ENCODE results near the gene DUS2.

DNA sequence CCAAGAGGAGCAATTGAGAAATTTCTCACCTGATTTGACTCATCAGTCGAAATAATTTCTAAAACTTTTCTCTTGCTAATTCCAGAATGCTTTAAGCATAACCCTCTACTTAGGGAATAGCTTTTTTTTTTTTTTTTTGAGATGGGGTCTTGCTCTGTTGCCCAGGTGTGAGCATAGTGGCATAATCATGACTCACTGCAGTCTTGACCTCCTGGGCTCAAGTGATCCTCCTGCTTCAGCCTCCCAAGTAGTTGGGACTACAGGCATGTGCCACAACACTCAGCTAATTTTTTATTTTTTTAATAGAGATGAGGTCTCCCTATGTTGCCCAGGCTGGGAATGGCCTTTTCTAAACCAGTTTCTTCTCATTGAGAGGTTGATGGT lies 48.4 kb downstream of the DUS2 start:
- TF ChIP-seq, protein P1, sequence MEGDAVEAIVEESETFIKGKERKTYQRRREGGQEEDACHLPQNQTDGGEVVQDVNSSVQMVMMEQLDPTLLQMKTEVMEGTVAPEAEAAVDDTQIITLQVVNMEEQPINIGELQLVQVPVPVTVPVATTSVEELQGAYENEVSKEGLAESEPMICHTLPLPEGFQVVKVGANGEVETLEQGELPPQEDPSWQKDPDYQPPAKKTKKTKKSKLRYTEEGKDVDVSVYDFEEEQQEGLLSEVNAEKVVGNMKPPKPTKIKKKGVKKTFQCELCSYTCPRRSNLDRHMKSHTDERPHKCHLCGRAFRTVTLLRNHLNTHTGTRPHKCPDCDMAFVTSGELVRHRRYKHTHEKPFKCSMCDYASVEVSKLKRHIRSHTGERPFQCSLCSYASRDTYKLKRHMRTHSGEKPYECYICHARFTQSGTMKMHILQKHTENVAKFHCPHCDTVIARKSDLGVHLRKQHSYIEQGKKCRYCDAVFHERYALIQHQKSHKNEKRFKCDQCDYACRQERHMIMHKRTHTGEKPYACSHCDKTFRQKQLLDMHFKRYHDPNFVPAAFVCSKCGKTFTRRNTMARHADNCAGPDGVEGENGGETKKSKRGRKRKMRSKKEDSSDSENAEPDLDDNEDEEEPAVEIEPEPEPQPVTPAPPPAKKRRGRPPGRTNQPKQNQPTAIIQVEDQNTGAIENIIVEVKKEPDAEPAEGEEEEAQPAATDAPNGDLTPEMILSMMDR (IDR thresholded peaks at IDR 0.05 in 2 of 3, conservative IDR thresholded peaks at IDR 0.05 in 1 of 3; ENCODE audit: borderline replicate concordance in 1 of 3, insufficient read depth in 1 of 3, low read depth in 2 of 3, low read length in 2 of 3): no peak
- TF ChIP-seq SRF (IDR thresholded peaks at IDR 0.05; ENCODE audit: low read depth) (no peak), POLR2A (IDR thresholded peaks at IDR 0.05; ENCODE audit: borderline replicate concordance, extremely low read depth, insufficient read depth, insufficient read length) (no peak), EZH2 (IDR thresholded peaks at IDR 0.05) (no peak)
- TF ChIP-seq, protein P2, sequence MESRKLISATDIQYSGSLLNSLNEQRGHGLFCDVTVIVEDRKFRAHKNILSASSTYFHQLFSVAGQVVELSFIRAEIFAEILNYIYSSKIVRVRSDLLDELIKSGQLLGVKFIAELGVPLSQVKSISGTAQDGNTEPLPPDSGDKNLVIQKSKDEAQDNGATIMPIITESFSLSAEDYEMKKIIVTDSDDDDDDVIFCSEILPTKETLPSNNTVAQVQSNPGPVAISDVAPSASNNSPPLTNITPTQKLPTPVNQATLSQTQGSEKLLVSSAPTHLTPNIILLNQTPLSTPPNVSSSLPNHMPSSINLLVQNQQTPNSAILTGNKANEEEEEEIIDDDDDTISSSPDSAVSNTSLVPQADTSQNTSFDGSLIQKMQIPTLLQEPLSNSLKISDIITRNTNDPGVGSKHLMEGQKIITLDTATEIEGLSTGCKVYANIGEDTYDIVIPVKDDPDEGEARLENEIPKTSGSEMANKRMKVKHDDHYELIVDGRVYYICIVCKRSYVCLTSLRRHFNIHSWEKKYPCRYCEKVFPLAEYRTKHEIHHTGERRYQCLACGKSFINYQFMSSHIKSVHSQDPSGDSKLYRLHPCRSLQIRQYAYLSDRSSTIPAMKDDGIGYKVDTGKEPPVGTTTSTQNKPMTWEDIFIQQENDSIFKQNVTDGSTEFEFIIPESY (IDR thresholded peaks at IDR 0.05; ENCODE audit: extremely low read depth, insufficient replicate concordance, low read length): no peak

All from HCT116 (cell line).